Stimulated activated CD8-positive, alpha-beta memory T cell treated with anti-CD3 and anti-CD28 coated beads, Interleukin-2, amount 100 ng/mL, for 48 hours (primary cell): ENCODE data around the gene FBXO3.
"Not testable (repeated sequence)": the region's sequence is repeated elsewhere in the genome, so short reads cannot be mapped to it uniquely, and the experiment has no call there.

Experiments
- DNase-seq, 2 donors: peaks; one replicate each; pipeline ENCODE4 v3.0.0-alpha.2; 2020; ENCODE audit warnings: low read depth in 2 of 2

Gene FBXO3

GRCh38 chr11:33729072-33729664 is 45.2 kb downstream of the FBXO3 start:
- DNase-seq: not testable (repeated sequence)

GRCh38 chr11:33727539-33727938 is 46.8 kb downstream of the FBXO3 start:
- not testable (repeated sequence) for DNase-seq

GRCh38 chr11:33725496-33725895 is 48.8 kb downstream of the FBXO3 start:
- DNase-seq: no peak

- DNase-seq: no peak
Observed at GRCh38 chr11:33724644-33725035, 49.7 kb downstream of the FBXO3 start.

GRCh38 chr11:33723238-33723881 is 51.0 kb downstream of the FBXO3 start:
- no peak for DNase-seq

GRCh38 chr11:33722590-33723234 is 51.6 kb downstream of the FBXO3 start:
- DNase-seq: peak; percentile 51 to 58

GRCh38 chr11:33721984-33722383 is 52.3 kb downstream of the FBXO3 start:
- DNase-seq: no peak

GRCh38 chr11:33721426-33721825 is 52.9 kb downstream of the FBXO3 start:
- DNase-seq: no peak

- no peak for DNase-seq
Observed at GRCh38 chr11:33719587-33719986, 54.7 kb downstream of the FBXO3 start.

- no peak for DNase-seq
Observed at GRCh38 chr11:33718440-33718839, 55.9 kb downstream of the FBXO3 start.

GRCh38 chr11:33716243-33716642 is 58.1 kb downstream of the FBXO3 start:
- DNase-seq: no peak

- no peak for DNase-seq
Observed at GRCh38 chr11:33713856-33714398, 60.4 kb downstream of the FBXO3 start.

- no peak for DNase-seq
Observed at GRCh38 chr11:33713151-33713855, 61.0 kb downstream of the FBXO3 start.

GRCh38 chr11:33712436-33712835 is 61.9 kb downstream of the FBXO3 start:
- DNase-seq: no peak

- DNase-seq: no peak
Observed at GRCh38 chr11:33709466-33709865, 64.9 kb downstream of the FBXO3 start.

- no peak for DNase-seq
Observed at GRCh38 chr11:33708985-33709384, 65.3 kb downstream of the FBXO3 start.

- DNase-seq: not testable (repeated sequence)
Observed at GRCh38 chr11:33707831-33708230, 66.5 kb downstream of the FBXO3 start.

GRCh38 chr11:33706966-33707365 is 67.4 kb downstream of the FBXO3 start:
- DNase-seq: no peak

- no peak for DNase-seq
Observed at GRCh38 chr11:33706546-33706945, 67.8 kb downstream of the FBXO3 start.

GRCh38 chr11:33704240-33705002 is 69.9 kb downstream of the FBXO3 start:
- DNase-seq: no peak

- no peak for DNase-seq
Observed at GRCh38 chr11:33703788-33704187, 70.5 kb downstream of the FBXO3 start.

- no peak for DNase-seq
Observed at GRCh38 chr11:33703234-33703633, 71.1 kb downstream of the FBXO3 start.
